Stimulated activated CD8-positive, alpha-beta memory T cell treated with anti-CD3 and anti-CD28 coated beads, Interleukin-4, amount 100 ng/mL, for 1 hour (primary cell): ENCODE data around the gene ZNF836.
"Not testable (repeated sequence)": the region's sequence is repeated elsewhere in the genome, so short reads cannot be mapped to it uniquely, and the experiment has no call there.

Experiments used
- DNase-seq, 2 donors: peaks; one replicate each; pipeline ENCODE4 v3.0.0-alpha.2; 2020; ENCODE audit warnings: low read depth in 2 of 2, low spot score in 1 of 2

The ZNF836 gene

GRCh38 chr19:52171321-52172169, at the start of gene ZNF836:
Gene ZNF836, minus strand, starts transcription at chr19:52171621. Its CDS starts 3,549 bp downstream, at chr19:52168072.
- peak; percentile 80 to 87 for DNase-seq

GRCh38 chr19:52221031-52221430, 49.6 kb upstream of the ZNF836 start:
- no peak for DNase-seq

DNA sequence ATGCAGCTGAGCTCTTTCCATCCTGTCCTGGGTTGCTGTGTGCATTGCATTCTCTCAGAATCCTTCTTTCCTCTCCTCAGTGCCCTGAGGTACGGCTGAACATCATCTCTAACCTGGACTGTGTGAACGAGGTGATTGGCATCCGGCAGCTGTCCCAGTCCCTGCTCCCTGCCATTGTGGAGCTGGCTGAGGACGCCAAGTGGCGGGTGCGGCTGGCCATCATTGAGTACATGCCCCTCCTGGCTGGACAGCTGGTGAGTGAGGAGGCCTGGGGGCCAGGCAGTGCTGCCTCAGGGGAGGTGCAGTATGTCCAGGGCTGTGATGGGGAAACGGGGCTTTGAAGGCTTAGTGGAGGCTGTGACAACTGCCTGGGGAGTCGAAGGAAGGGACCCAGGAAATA, 48.2 kb upstream of the ZNF836 start:
- no peak for DNase-seq

- DNase-seq, result no peak
These were observed 46.2 kb upstream of the ZNF836 start for GRCh38 chr19:52217576-52217975.

DNA sequence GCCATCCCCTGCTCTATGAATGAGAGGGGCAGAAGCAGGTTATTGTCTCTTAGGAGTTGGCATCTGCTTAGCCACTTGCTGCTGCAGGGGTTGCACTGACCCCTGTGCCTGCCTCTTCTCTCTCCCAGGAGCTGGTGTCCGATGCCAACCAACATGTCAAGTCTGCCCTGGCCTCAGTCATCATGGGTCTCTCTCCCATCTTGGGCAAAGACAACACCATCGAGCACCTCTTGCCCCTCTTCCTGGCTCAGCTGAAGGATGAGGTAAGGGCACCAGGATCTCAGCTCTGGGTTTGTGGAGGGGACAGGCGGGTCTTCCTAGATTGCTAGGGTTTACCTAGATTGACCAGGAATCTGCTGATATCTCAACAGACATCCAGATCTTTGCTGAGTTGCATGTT, 45.0 kb upstream of the ZNF836 start:
- no peak for DNase-seq

DNA sequence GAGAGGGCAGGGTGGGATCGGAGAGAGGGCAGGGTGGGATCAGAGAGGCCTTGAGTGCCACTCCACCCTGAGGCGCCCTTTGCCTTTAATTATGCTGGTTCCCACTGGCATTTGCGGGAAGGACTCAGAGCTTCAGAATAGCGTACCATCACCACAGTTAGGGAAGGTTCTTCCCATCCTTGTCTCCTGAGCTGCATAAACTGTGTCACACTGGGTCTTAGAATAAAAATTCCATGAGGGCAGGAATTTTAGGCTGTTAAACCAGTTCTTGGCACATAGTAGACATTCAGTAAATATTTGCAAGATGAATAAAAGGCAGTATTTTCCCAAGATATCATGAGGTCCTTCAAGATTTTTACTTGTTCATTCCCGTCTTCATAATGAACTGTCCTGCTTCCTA, 42.8 kb upstream of the ZNF836 start:
- no peak for DNase-seq

DNA sequence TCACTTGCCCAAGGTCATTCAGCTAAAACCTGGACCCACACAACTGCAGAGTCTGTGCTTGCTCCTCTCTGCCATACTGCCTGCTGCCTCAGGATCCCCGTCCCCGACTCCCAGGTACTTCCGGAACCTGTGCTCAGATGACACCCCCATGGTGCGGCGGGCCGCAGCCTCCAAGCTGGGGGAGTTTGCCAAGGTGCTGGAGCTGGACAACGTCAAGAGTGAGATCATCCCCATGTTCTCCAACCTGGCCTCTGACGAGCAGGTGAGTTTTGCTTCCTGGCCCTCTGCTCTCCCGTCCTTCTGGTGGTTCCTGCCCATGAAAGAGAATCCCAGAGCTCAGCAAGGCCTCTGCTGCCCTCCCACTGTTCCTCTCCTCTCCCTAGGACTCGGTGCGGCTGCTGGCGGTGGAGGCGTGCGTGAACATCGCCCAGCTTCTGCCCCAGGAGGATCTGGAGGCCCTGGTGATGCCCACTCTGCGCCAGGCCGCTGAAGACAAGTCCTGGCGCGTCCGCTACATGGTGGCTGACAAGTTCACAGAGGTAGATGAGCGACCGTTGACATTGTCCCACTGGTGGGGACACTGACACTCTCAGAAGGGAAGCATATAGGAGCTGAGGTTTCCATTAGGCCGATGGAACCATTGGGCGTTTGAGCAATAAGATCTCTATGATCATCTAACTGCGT, 41.3 kb upstream of the ZNF836 start:
- no peak for DNase-seq

DNA sequence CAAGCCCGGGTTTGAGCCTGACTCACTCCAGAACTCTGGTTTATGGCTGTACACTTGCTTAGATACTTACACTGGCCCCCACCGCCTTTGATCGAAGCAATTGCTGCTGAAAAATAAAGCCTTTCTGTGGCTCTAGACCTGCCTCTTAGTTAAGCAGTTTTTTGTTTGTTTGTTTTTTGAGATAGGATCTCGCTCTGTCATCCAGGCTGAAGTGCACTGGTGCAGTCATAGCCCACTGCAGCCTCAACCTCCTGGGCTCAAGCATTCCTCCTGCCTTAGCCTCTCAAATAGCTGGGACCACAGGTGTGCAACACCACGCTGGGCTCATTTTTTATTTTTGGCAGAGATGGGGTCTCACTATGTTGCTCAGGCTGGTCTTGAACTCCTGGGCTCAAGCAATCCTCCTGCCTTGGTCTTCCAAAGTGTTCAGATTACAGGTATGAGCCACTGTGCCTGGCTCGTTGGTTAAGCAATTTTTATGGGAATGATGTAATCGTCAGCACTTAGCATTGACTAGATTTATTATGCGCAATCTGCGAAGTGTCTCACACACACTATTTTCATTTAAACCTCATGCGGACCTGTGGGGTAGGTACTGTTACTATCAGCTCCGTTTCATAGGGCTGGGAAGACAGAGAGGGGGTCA, 40.6 kb upstream of the ZNF836 start:
- no peak for DNase-seq

DNA sequence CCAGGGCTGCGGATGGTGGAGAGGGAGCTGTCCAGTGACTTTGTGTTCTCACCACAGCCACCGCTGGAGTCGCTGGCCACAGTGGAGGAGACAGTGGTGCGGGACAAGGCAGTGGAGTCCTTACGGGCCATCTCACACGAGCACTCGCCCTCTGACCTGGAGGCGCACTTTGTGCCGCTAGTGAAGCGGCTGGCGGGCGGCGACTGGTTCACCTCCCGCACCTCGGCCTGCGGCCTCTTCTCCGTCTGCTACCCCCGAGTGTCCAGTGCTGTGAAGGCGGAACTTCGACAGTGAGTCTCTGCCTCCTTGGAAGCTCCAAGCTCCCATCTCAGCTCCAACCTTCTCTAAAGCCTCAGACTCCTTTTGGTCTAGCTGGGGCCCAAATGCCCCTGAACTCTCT, 39.8 kb upstream of the ZNF836 start:
- no peak for DNase-seq

DNA sequence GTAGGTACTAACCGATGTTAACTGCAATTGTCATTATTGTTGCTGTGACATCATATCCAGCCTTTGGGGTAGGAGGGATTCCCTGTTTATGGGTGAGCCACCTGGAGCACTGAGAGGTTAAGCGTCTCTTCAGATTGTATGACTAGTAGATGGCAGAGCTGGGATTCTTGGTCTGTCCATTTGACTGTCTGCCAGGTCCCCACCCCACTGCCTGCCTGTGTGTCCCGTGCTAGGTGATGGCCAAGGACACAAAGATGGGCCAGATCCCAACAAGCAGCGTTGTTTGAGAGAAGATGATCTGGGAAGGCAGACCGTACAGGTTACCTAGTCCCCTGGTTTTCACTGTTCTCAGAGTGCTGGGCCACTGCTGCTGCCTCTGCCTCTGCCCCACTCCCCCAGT, 35.1 kb upstream of the ZNF836 start:
- DNase-seq, result no peak

GRCh38 chr19:52200755-52201391, 29.5 kb upstream of the ZNF836 start:
- DNase-seq, result not testable (repeated sequence)

DNA sequence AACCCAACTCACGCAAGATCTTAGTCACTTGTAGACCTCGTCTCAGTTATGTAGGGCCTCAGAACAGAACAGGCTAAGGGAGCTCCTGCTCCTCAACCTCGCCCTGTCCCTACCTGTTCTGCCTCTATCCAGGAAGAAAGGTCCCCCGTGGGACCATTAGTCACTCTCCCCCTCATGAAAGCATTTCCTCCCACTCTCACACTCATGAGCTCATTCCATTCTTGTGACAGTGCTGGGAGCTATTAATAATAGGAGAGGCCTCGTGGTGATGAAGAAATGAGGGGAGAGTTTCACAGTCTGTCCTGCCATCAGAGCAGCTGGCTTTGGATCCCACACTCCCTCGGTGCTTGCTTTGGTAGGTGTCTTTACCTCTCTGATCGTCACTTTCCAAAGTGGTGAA, 28.6 kb upstream of the ZNF836 start:
- no peak for DNase-seq

GRCh38 chr19:52198678-52199077, 27.3 kb upstream of the ZNF836 start:
- DNase-seq, result no peak

GRCh38 chr19:52197964-52198363, 26.5 kb upstream of the ZNF836 start:
- no peak for DNase-seq

- DNase-seq, result no peak
These were observed 25.0 kb upstream of the ZNF836 start for GRCh38 chr19:52196256-52196967.

DNA sequence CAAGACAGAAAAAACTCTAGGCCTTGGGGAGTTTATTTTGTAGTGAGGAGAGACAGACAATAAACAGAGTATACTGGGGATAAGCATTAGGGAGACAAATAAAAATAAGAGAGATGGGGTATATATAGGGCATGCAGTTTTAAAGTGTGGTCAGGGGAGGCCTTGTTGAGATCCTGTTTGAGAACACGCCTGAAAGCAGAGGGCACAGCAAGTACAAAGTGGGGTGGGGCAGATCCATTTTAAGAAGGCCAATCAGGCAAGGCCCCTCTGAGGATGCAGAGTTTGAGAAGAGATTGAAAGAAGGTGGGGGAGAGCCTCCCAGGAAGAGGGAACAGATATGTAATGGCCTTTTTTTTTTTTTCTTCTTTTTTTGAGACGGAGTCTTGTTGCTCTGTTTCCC, 20.5 kb upstream of the ZNF836 start:
- DNase-seq, result no peak

DNA sequence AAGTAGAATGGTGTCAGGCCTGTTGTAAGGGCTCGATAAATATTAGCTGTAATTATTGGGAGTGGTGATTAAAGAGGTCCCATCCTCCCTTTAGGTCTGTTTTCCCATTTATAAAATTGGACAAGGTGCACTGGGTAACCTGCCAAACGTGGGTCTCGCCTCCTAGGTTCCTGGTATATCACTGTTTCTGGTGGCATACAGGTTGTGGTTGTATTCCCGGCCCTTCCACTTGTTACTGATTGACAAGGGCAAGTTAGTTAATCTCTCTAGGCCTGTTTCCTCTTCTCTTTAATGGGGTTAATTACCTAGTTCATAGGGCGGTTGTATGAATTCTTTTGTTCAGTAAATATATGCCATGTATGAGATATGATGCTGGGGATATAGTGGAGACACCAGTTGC, 20.0 kb upstream of the ZNF836 start:
- DNase-seq, result no peak

DNA sequence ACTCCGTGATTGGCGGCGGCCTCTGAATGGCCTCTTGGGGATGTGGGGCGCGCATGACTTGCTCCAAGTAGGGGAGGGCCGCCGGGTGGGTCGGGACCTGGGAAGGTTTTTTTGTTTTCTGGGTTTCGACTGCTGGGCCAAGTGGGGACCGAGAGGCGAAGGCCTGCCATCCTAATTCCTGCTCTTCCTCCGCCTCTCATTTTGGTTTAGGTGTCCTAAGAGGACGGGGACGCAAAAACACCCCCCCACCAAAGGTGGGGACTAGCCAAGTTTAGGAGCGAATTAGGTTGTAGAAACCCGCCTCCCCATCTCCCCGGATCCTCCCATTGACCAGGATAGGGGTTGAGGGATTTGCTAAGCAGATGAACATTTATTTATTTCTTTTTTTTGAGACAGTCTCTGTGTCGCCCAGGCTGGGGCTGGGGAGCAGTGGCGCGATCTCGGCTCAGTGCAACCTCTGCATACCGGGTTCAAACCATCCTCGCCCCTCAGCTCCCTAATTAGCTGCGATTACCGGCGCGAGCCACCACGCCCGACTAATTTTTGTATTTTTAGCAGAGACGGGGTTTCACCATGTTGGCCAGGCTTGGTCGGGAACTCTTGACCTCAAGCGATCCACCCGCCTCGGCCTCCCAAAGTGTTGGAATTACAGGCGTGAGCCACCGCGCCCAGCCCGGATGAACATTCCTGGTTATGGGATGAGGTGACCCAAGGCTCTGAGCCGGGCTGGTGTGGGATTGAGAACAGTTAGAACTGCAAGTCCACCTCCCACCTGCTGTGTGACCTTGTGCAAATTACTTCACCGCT, 19.3 kb upstream of the ZNF836 start:
- no peak for DNase-seq

DNA sequence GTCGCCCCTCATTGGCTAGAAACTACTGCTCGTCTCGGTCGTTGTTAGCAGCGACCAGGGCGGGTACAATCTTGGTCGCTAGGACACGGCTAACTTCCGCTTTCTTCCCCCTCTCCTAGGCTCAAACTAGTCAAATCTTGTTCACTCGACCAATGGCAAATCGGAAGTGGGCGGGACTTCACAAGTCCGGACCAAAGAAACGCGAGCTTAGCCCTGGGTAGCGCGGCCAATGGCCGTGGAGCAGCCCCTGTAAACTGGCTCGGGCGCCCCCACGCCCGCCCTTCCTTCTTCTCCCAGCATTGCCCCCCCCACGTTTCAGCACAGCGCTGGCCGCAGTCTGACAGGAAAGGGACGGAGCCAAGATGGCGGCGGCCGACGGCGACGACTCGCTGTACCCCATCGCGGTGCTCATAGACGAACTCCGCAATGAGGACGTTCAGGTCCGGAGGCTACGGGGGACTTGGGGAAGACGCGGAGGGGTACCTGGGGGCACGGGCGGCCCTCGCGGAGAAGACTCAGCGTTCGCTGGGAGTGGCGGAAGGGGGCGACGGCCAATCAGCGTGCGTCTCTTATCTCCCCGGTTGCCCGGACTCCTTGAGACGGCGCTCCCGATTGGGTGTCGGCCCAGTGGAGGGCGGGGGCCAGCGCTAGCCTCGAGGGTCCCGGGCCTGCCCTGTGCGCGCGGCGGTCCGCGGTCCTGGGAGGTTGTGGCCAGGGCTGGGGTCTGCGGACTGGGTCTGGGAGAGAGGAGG, 18.5 kb upstream of the ZNF836 start, which contains the start of gene PPP2R1A:
TSS of gene PPP2R1A (plus strand) at position 318 of the 752 bp plus-strand sequence. CDS start at position 363, 45 bp downstream.
- peak; percentile 89 to 98 for DNase-seq
